Mammary epithelial cell (primary cell): ENCODE measurements around the gene SLC25A21.

Experiments used
- EZH2 ChIP-seq: IDR thresholded peaks from 2 replicates; pipeline ENCODE4 v1.6.1; 2012; ENCODE audit warnings: low read length, inconsistent platforms, borderline replicate concordance
- TF ChIP-seq, protein P1 (sequence below), 2 donors: IDR thresholded peaks in 1 of 2; conservative IDR thresholded peaks in 1 of 2; 2 replicates each; pipeline ENCODE4 v1.5.1; 2011 to 2012; ENCODE audit warnings: inconsistent platforms in 2 of 2, low read length in 2 of 2, mild to moderate bottlenecking in 2 of 2, control low read depth in 1 of 2, low read depth in 1 of 2; ENCODE audit not compliant: insufficient read depth in 1 of 2; ENCODE audit errors: extremely low read depth in 1 of 2

- TF ChIP-seq, protein P1, sequence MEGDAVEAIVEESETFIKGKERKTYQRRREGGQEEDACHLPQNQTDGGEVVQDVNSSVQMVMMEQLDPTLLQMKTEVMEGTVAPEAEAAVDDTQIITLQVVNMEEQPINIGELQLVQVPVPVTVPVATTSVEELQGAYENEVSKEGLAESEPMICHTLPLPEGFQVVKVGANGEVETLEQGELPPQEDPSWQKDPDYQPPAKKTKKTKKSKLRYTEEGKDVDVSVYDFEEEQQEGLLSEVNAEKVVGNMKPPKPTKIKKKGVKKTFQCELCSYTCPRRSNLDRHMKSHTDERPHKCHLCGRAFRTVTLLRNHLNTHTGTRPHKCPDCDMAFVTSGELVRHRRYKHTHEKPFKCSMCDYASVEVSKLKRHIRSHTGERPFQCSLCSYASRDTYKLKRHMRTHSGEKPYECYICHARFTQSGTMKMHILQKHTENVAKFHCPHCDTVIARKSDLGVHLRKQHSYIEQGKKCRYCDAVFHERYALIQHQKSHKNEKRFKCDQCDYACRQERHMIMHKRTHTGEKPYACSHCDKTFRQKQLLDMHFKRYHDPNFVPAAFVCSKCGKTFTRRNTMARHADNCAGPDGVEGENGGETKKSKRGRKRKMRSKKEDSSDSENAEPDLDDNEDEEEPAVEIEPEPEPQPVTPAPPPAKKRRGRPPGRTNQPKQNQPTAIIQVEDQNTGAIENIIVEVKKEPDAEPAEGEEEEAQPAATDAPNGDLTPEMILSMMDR (conservative IDR thresholded peaks at IDR 0.05 in 1 of 2, IDR thresholded peaks at IDR 0.05 in 1 of 2; ENCODE audit: extremely low read depth in 1 of 2, insufficient read depth in 1 of 2, low read depth in 1 of 2, low read length in 2 of 2): no peak
- no peak for TF ChIP-seq EZH2
These were observed 26.5 kb upstream of the SLC25A21 start for GRCh38 chr14:37198907-37199306.
